Activated CD4-positive, alpha-beta memory T cell treated with anti-CD3 and anti-CD28 coated beads for 36 hours (primary cell): ENCODE data around the gene ZCCHC8. TPM values are rescaled to one million over a fixed set of nuclear protein-coding genes. Genes with fewer than 3 reads are reported as not detected.
"Not testable (repeated sequence)": the region's sequence is repeated elsewhere in the genome, so short reads cannot be mapped to it uniquely, and the experiment has no call there.

Experiments
- CTCF ChIA-PET: fragments of 350-600 bp; sonication (Branson Sonifier 250); formaldehyde crosslinking; loops from one replicate; lab custom pipeline; 2021; ENCODE audit warnings: antibody characterized with exemption, inconsistent platforms; lab: Charles Lee
- POLR2A ChIA-PET: fragments of 350-600 bp; sonication (Branson Sonifier 250); formaldehyde crosslinking; loops from one replicate; lab custom pipeline; 2021; ENCODE audit warnings: antibody characterized with exemption; lab: Charles Lee
- DNase-seq: peaks from one replicate; pipeline ENCODE4 v3.0.0-alpha.2; 2020
- H3K27ac Mint-ChIP-seq: one replicate; pipeline ENCODE4 v1.8.0; 2021; ENCODE audit warnings: mixed read lengths
- H3K27me3 Mint-ChIP-seq: one replicate; pipeline ENCODE4 v1.8.0; 2021; ENCODE audit warnings: mixed read lengths
- H3K36me3 Mint-ChIP-seq: one replicate; pipeline ENCODE4 v1.8.0; 2021; ENCODE audit warnings: mixed read lengths
- H3K4me1 Mint-ChIP-seq: one replicate; pipeline ENCODE4 v1.8.0; 2021; ENCODE audit warnings: low read depth, mixed read lengths
- H3K4me3 Mint-ChIP-seq: one replicate; pipeline ENCODE4 v1.8.0; 2021; ENCODE audit warnings: mild to moderate bottlenecking, mixed read lengths
- H3K9me3 Mint-ChIP-seq: one replicate; pipeline ENCODE4 v1.8.0; 2021; ENCODE audit warnings: mixed read lengths
- intact Hi-C: fragments of 100-400 bp; cut with micrococcal nuclease; formaldehyde crosslinking; loops from one replicate; pipeline ENCODE4 v1.15.1; 2023
- total RNA-seq, 2 experiments: library from RNA; stranded (reverse); gene quantifications; one replicate each; pipeline ENCODE4 v1.2.3, GENCODE V29; 2021

ZCCHC8 gene
- total RNA-seq, 2 experiments from 2014 or later: 27.7 to 28.5 TPM

GRCh38 chr12:122452701-122453285, 47.9 kb downstream of the ZCCHC8 start:
- DNase-seq: peak; percentile 23
- H3K4me1 Mint-ChIP-seq: peaks cover 29% of the 10 kb centered on the region
- intact Hi-C loops: loop anchor here (1.0 to 2.0 kb wide), 5 partner anchors 19 to 52 kb away; partner anchors contain the start of genes CLIP1 and ZCCHC8
- peak overlapping the region; percentile 70 for H3K4me3 Mint-ChIP-seq
- ChIA-PET POLR2A (interaction anchor here (1.0 kb wide), 1 partner anchor 50 kb away, joined by 3 read pairs; no protein-coding TSS in a partner anchor), CTCF (interaction anchor here (0.7 to 1.9 kb wide), 3 partner anchors 19 to 53 kb away, joined by 3 to 13 read pairs (median 5); partner anchors contain the start of gene CLIP1)
- H3K9me3 Mint-ChIP-seq: no peaks in the 10 kb centered on the region
- H3K27ac Mint-ChIP-seq: peak overlapping the region; percentile 92
- no peaks in the 10 kb centered on the region for H3K27me3 Mint-ChIP-seq
- H3K36me3 Mint-ChIP-seq: no peaks in the 10 kb centered on the region

GRCh38 chr12:122449317-122449716, 51.4 kb downstream of the ZCCHC8 start:
- H3K27me3 Mint-ChIP-seq: no peaks in the 10 kb centered on the region
- intact Hi-C loops: no loop called here
- CTCF ChIA-PET: interaction anchor here (1.3 to 1.9 kb wide), 2 partner anchors 22 to 49 kb away, joined by 7 to 9 read pairs; no protein-coding TSS in a partner anchor
- DNase-seq: peak; percentile 45
- H3K27ac Mint-ChIP-seq: no peak overlapping the region
- no peak overlapping the region for H3K4me3 Mint-ChIP-seq
- H3K9me3 Mint-ChIP-seq: no peaks in the 10 kb centered on the region
- H3K4me1 Mint-ChIP-seq: peaks cover 22% of the 10 kb centered on the region
- POLR2A ChIA-PET: interaction anchor here (1.0 to 1.5 kb wide), 3 partner anchors 20 to 51 kb away, joined by 3 to 4 read pairs (median 4); partner anchors contain the start of gene ZCCHC8
- H3K36me3 Mint-ChIP-seq: no peaks in the 10 kb centered on the region

- H3K4me1 Mint-ChIP-seq, intact Hi-C loops, H3K27ac Mint-ChIP-seq, H3K27me3 Mint-ChIP-seq, H3K4me3 Mint-ChIP-seq, H3K9me3 Mint-ChIP-seq, H3K36me3 Mint-ChIP-seq, DNase-seq: not testable (repeated sequence)
- CTCF ChIA-PET: interaction anchor here (1.6 kb wide), 1 partner anchor 24 kb away, joined by 6 read pairs; no protein-coding TSS in a partner anchor
- POLR2A ChIA-PET: interaction anchor here (0.7 to 0.9 kb wide), 2 partner anchors 8 to 41 kb away, joined by 3 read pairs; no protein-coding TSS in a partner anchor
These were observed 52.9 kb downstream of the ZCCHC8 start for GRCh38 chr12:122447825-122448224.

GRCh38 chr12:122446390-122446789, 54.3 kb downstream of the ZCCHC8 start:
- intact Hi-C loops, POLR2A ChIA-PET, H3K4me3 Mint-ChIP-seq, H3K36me3 Mint-ChIP-seq, H3K9me3 Mint-ChIP-seq, DNase-seq, H3K4me1 Mint-ChIP-seq, H3K27ac Mint-ChIP-seq, H3K27me3 Mint-ChIP-seq: not testable (repeated sequence)
- CTCF ChIA-PET: interaction anchor here (0.6 to 1.6 kb wide), 2 partner anchors 25 to 113 kb away, joined by 3 to 6 read pairs; no protein-coding TSS in a partner anchor

- H3K9me3 Mint-ChIP-seq, intact Hi-C loops, H3K27me3 Mint-ChIP-seq, DNase-seq, H3K4me3 Mint-ChIP-seq, H3K4me1 Mint-ChIP-seq, POLR2A ChIA-PET, H3K27ac Mint-ChIP-seq, H3K36me3 Mint-ChIP-seq, CTCF ChIA-PET: not testable (repeated sequence)
These were observed 56.7 kb downstream of the ZCCHC8 start for GRCh38 chr12:122444071-122444470.

- intact Hi-C loops, H3K27ac Mint-ChIP-seq, H3K36me3 Mint-ChIP-seq, H3K4me3 Mint-ChIP-seq, H3K27me3 Mint-ChIP-seq, H3K4me1 Mint-ChIP-seq, DNase-seq, H3K9me3 Mint-ChIP-seq, POLR2A ChIA-PET: not testable (repeated sequence)
- CTCF ChIA-PET: interaction anchor here (0.6 kb wide), 1 partner anchor 248 kb away, joined by 3 read pairs; no protein-coding TSS in a partner anchor
These were observed 61.9 kb downstream of the ZCCHC8 start for GRCh38 chr12:122438822-122439221.

- intact Hi-C loops: no loop called here
- ChIA-PET CTCF (no interaction called here), POLR2A (no interaction called here)
- Mint-ChIP-seq H3K9me3 (no peaks in the 10 kb centered on the region), H3K27ac (no peak overlapping the region), H3K36me3 (no peaks in the 10 kb centered on the region), H3K27me3 (no peaks in the 10 kb centered on the region), H3K4me1 (no peaks in the 10 kb centered on the region), H3K4me3 (no peak overlapping the region)
- no peak for DNase-seq
These were observed 63.0 kb downstream of the ZCCHC8 start for GRCh38 chr12:122437656-122438121.

- POLR2A ChIA-PET: no interaction called here
These were observed 65.5 kb downstream of the ZCCHC8 start for GRCh38 chr12:122435186-122435585.

GRCh38 chr12:122429043-122429442, 71.7 kb downstream of the ZCCHC8 start:
- H3K4me1 Mint-ChIP-seq, H3K36me3 Mint-ChIP-seq, H3K27me3 Mint-ChIP-seq, POLR2A ChIA-PET, H3K4me3 Mint-ChIP-seq, intact Hi-C loops, H3K27ac Mint-ChIP-seq, DNase-seq, H3K9me3 Mint-ChIP-seq: not testable (repeated sequence)
- CTCF ChIA-PET: interaction anchor here (1.2 kb wide), 1 partner anchor 43 kb away, joined by 3 read pairs; no protein-coding TSS in a partner anchor

More at GRCh38 chr12:122435186-122435585, 65.5 kb downstream of the ZCCHC8 start:
- H3K4me3 Mint-ChIP-seq: no peak overlapping the region
- CTCF ChIA-PET: interaction anchor here (0.7 to 1.3 kb wide), 3 partner anchors 36 to 50 kb away, joined by 3 to 4 read pairs (median 3); no protein-coding TSS in a partner anchor
- H3K27me3 Mint-ChIP-seq: no peaks in the 10 kb centered on the region
- DNase-seq: no peak
- H3K9me3 Mint-ChIP-seq: no peaks in the 10 kb centered on the region
- intact Hi-C loops: no loop called here
- H3K4me1 Mint-ChIP-seq: no peaks in the 10 kb centered on the region
- H3K36me3 Mint-ChIP-seq: no peaks in the 10 kb centered on the region
- H3K27ac Mint-ChIP-seq: no peak overlapping the region

GRCh38 chr12:122427403-122427802, 73.3 kb downstream of the ZCCHC8 start:
- no peak overlapping the region for H3K4me3 Mint-ChIP-seq
- H3K27me3 Mint-ChIP-seq: no peaks in the 10 kb centered on the region
- DNase-seq: no peak
- no peaks in the 10 kb centered on the region for H3K9me3 Mint-ChIP-seq
- POLR2A ChIA-PET: interaction anchor here (1.0 kb wide), 1 partner anchor 15 kb away, joined by 3 read pairs; no protein-coding TSS in a partner anchor
- peaks cover 12% of the 10 kb centered on the region for H3K4me1 Mint-ChIP-seq
- no peak overlapping the region for H3K27ac Mint-ChIP-seq
- intact Hi-C loops: no loop called here
- no peaks in the 10 kb centered on the region for H3K36me3 Mint-ChIP-seq
- CTCF ChIA-PET: interaction anchor here (2.9 kb wide), 1 partner anchor 28 kb away, joined by 10 read pairs; no protein-coding TSS in a partner anchor

GRCh38 chr12:122423258-122424165, 77.2 kb downstream of the ZCCHC8 start:
- Mint-ChIP-seq H3K36me3 (peaks cover 4% of the 10 kb centered on the region), H3K27me3 (no peaks in the 10 kb centered on the region), H3K4me1 (peaks cover 37% of the 10 kb centered on the region), H3K9me3 (no peaks in the 10 kb centered on the region), H3K4me3 (peak overlapping the region; percentile 83), H3K27ac (peak overlapping the region; percentile 88)
- intact Hi-C loops: loop anchor here (2.0 kb wide), 2 partner anchors 29 to 47 kb away; no protein-coding TSS in a partner anchor
- POLR2A ChIA-PET: interaction anchor here (0.5 to 2.3 kb wide), 6 partner anchors 11 to 297 kb away, joined by 3 to 11 read pairs (median 4); partner anchors contain the start of gene ZCCHC8
- DNase-seq: no peak
- CTCF ChIA-PET: interaction anchor here (1.0 to 2.9 kb wide), 3 partner anchors 10 to 48 kb away, joined by 3 to 33 read pairs (median 13); no protein-coding TSS in a partner anchor
